Measurements from ENCODE around the gene TMC4.

DNA sequence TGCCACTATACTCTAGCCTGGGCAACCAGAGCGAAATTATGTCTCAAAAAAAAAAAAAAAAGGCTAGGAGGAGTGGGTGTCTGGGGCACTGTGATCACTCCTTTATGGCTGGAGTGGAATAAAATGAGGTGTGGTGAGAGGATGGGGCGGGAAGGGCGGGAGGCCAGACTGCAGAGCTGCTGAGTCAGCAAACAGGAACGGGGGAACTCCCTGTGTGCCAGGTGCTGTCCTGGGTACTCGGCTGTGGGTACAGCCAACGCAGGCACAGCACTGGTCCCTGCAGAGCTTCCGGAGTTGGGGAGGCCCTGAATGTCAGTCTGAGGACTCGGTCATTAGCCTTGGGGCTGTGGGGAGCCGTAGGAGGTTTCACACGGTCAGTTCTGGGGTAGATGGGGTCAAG lies 51.7 kb downstream of the TMC4 start:
- TF ChIP-seq CTCF (IDR thresholded peaks at IDR 0.05 in 4 of 5, conservative IDR thresholded peaks at IDR 0.05 in 1 of 5) (no peak), POLR2A (IDR thresholded peaks at IDR 0.05) (no peak)

Data from gastrocnemius medialis (tissue), 4 donors.